Neural crest cell (in vitro differentiated cells): ENCODE data around the gene TRAPPC10. TPM values are rescaled to one million over a fixed set of nuclear protein-coding genes. Genes with fewer than 3 reads are reported as not detected.

Source experiments
- DNase-seq: peaks from one replicate; pipeline ENCODE4 v3.0.0; 2021; ENCODE audit warnings: low read depth, mixed read lengths, low spot score
- H3K27ac Mint-ChIP-seq: one replicate; pipeline ENCODE4 v1.8.0; 2021; ENCODE audit warnings: mild to moderate bottlenecking, mixed read lengths; ENCODE audit not compliant: unreplicated experiment
- H3K27me3 Mint-ChIP-seq: 2 replicates; pipeline ENCODE4 v1.8.0; 2021; ENCODE audit warnings: low read depth, mild to moderate bottlenecking, mixed read lengths
- H3K36me3 Mint-ChIP-seq: 2 replicates; pipeline ENCODE4 v1.8.0; 2021; ENCODE audit warnings: low read depth, mild to moderate bottlenecking, mixed read lengths
- H3K4me1 Mint-ChIP-seq: 2 replicates; pipeline ENCODE4 v1.8.0; 2021; ENCODE audit warnings: mixed read lengths
- H3K4me3 Mint-ChIP-seq: one replicate; pipeline ENCODE4 v1.8.0; 2021; ENCODE audit warnings: mild to moderate bottlenecking, mixed read lengths
- H3K9me3 Mint-ChIP-seq: 2 replicates; pipeline ENCODE4 v1.8.0; 2021; ENCODE audit warnings: mixed read lengths
- CTCF ChIP-seq: fragments of 200-600 bp; sonication (generic); conservative IDR thresholded peaks from 2 replicates; pipeline ENCODE4 v1.5.0; 2021; ENCODE audit warnings: antibody characterized with exemption, mild to moderate bottlenecking
- total RNA-seq: library from RNA; stranded (reverse); gene quantifications from 2 replicates; pipeline ENCODE4 v1.2.1, GENCODE V29; 2021

TRAPPC10 gene
- total RNA-seq, 1 donor from 2014 or later = 35.1 TPM

GRCh38 chr21:44020551-44020950 lies 8.4 kb downstream of the TRAPPC10 start:
- no peaks in the 10 kb centered on the region for H3K36me3 Mint-ChIP-seq
- peaks cover 24% of the 10 kb centered on the region for H3K4me1 Mint-ChIP-seq
- no peak for TF ChIP-seq CTCF
- H3K27me3 Mint-ChIP-seq = no peaks in the 10 kb centered on the region
- no peak overlapping the region for H3K27ac Mint-ChIP-seq
- H3K9me3 Mint-ChIP-seq = no peaks in the 10 kb centered on the region
- DNase-seq = no peak
- H3K4me3 Mint-ChIP-seq = no peak overlapping the region

- DNase-seq = no peak
- no peak overlapping the region for H3K27ac Mint-ChIP-seq
These were observed 9.0 kb downstream of the TRAPPC10 start for GRCh38 chr21:44021064-44021463.

GRCh38 chr21:44024257-44024656 lies 12.1 kb downstream of the TRAPPC10 start:
- Mint-ChIP-seq H3K9me3 (no peaks in the 10 kb centered on the region), H3K27ac (no peak overlapping the region), H3K4me3 (no peak overlapping the region), H3K36me3 (no peaks in the 10 kb centered on the region), H3K4me1 (peaks cover 35% of the 10 kb centered on the region), H3K27me3 (no peaks in the 10 kb centered on the region)
- no peak for TF ChIP-seq CTCF
- no peak for DNase-seq

More at GRCh38 chr21:44021064-44021463, 9.0 kb downstream of the TRAPPC10 start:
- Mint-ChIP-seq H3K27me3 (no peaks in the 10 kb centered on the region), H3K4me3 (no peak overlapping the region), H3K9me3 (no peaks in the 10 kb centered on the region), H3K36me3 (no peaks in the 10 kb centered on the region), H3K4me1 (peaks cover 29% of the 10 kb centered on the region)
- TF ChIP-seq CTCF = no peak

- H3K36me3 Mint-ChIP-seq = no peaks in the 10 kb centered on the region
- H3K4me3 Mint-ChIP-seq = no peak overlapping the region
- H3K27ac Mint-ChIP-seq = no peak overlapping the region
- H3K9me3 Mint-ChIP-seq = no peaks in the 10 kb centered on the region
- DNase-seq = no peak
- no peak for TF ChIP-seq CTCF
- H3K27me3 Mint-ChIP-seq = no peaks in the 10 kb centered on the region
- H3K4me1 Mint-ChIP-seq = peaks cover 35% of the 10 kb centered on the region
These were observed 12.8 kb downstream of the TRAPPC10 start for GRCh38 chr21:44024887-44025353.

GRCh38 chr21:44027607-44028286 lies 15.6 kb downstream of the TRAPPC10 start:
- H3K4me3 Mint-ChIP-seq = no peak overlapping the region
- H3K27ac Mint-ChIP-seq = no peak overlapping the region
- DNase-seq = no peak
- no peak for TF ChIP-seq CTCF
- H3K4me1 Mint-ChIP-seq = peaks cover 25% of the 10 kb centered on the region
- H3K36me3 Mint-ChIP-seq = peaks cover 3% of the 10 kb centered on the region
- H3K9me3 Mint-ChIP-seq = no peaks in the 10 kb centered on the region
- no peaks in the 10 kb centered on the region for H3K27me3 Mint-ChIP-seq
